ENCODE results near the gene AKR1A1.

The AKR1A1 gene

DNA sequence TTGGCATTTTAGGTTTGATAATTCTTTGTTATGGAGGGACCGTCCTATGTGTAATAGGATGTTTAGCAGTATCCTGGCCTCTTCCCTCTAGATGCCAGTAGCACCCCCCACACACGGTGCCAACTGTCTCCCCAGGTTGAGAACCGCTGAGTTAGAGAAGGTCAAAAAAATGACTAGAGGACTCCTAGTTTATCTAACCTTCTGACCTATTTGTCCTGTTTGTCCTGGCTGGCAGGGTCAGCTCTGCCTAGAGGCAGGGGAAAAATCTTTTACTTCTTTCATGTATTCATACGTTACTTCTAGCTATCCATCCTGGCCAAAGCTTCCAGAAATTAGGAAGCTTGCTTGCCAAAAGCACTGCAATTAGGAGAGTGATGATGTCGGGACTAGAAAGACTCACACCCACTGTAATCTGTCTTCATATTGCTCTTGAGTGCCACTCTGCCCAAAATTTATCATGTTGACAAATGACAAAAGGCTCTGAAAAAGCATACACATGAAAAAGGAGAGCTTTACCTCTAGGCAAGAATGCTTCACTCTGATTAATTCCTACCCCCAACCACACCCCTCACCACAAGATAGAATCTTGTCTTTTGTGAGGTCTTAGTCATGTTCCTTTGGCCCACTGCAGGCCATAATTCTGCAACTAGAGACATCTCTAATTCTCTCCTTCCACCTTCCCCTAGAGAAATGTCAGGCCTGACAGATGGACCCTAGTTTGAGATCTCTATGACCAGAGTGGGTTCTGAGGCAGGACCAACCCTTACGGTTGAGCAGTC lies 14.4 kb upstream of the AKR1A1 start:
- Histone ChIP-seq H3K4me3 (no peak overlapping the region), H3K27me3 (no peaks in the 10 kb centered on the region), H3K4me1 (peaks cover 35 to 87% (median 52%) of the 10 kb centered on the region in 10 experiments), H3K9ac (no peak overlapping the region), H3K36me3 (no peaks in the 10 kb centered on the region), H4K20me1 (no peaks in the 10 kb centered on the region), H3K9me3 (replicated peaks in 1 of 11) (peaks cover 0 to 5% (median 0%) of the 10 kb centered on the region in 11 experiments; a peak in 1 of 22 replicates), H3K4me2 (peak overlapping the region; percentile 2 to 39 (median 21); a peak in 14 of 22 replicates), H3K27ac (no peak overlapping the region)
- TF ChIP-seq Cebpa-rat (IDR thresholded peaks at IDR 0.05) = no peak

- no peaks in the 10 kb centered on the region for H3K36me3 ChIP-seq
- peaks cover 0 to 5% (median 0%) of the 10 kb centered on the region in 11 experiments; a peak in 1 of 22 replicates for H3K9me3 ChIP-seq (replicated peaks in 1 of 11)
- H4K20me1 ChIP-seq = no peaks in the 10 kb centered on the region
- H3K27me3 ChIP-seq = no peaks in the 10 kb centered on the region
- peaks cover 42 to 87% (median 52%) of the 10 kb centered on the region in 10 experiments for H3K4me1 ChIP-seq
- no peak overlapping the region for H3K9ac ChIP-seq
- H3K4me2 ChIP-seq = peak overlapping the region in 10 of 11 experiments; percentile 3 to 39 (median 20); a peak in 12 of 22 replicates
- no peak overlapping the region for H3K4me3 ChIP-seq
- H3K27ac ChIP-seq = no peak overlapping the region
- no peak for TF ChIP-seq Cebpa-rat (IDR thresholded peaks at IDR 0.05)
These were observed 13.7 kb upstream of the AKR1A1 start for GRCh38 chr1:45536886-45537285.

DNA sequence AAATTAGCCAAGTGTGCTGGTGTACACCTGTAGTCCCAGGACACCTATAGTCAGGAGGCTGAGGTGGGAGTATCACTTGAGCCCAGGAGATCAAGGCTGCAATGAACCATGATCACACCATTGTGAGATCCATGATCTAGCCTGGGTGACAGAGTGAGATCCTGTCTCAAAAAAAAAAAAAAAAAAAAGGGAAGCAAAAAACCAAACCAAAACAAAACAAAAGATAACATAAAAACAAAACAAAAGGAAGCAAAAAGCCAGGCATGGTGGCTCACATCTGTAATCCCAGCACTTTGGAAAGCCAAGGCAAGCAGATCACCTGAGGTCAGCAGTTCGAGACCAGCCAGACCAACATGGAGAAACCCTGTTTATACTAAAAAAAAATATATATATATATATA lies 9.4 kb upstream of the AKR1A1 start:
- Histone ChIP-seq H3K4me2 (peak overlapping the region; percentile 84 to 100 (median 94)), H3K9me3 (replicated peaks in 1 of 11) (peaks cover 0 to 5% (median 0%) of the 10 kb centered on the region in 11 experiments; a peak in 1 of 22 replicates), H3K27ac (peak overlapping the region; percentile 88 to 97 (median 94)), H3K4me3 (peak overlapping the region in 2 of 10 experiments; percentile 14 to 24; a peak in 2 of 20 replicates), H3K4me1 (peaks cover 77 to 97% (median 85%) of the 10 kb centered on the region in 10 experiments), H3K27me3 (no peaks in the 10 kb centered on the region), H3K9ac (peak overlapping the region; percentile 74 to 83 (median 80); a peak in 19 of 22 replicates), H4K20me1 (no peaks in the 10 kb centered on the region; a peak in 1 of 22 replicates), H3K36me3 (no peaks in the 10 kb centered on the region)
- no peak for TF ChIP-seq Cebpa-rat (IDR thresholded peaks at IDR 0.05)

DNA sequence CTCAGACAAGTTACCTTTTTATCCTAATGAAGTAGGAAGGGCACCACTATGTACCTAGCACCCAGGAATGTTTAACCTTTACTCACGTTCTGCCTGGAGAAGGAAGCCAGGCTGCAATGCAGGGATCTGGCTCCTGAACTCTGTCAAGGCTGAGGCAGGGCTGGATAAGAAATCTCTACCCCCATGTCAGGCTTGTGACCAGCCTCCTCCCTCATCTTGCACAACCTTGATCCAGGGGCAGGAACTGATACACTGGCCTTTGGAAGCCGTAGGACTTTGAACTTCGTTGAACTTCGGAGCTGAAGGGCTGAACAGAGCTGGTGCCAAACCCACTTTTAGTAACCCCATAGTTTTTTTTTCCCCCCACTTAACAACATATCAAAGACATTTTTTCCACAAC lies 8.0 kb upstream of the AKR1A1 start:
- Histone ChIP-seq H3K9ac (peak overlapping the region; percentile 74 to 83 (median 80)), H3K27me3 (no peaks in the 10 kb centered on the region), H3K36me3 (no peaks in the 10 kb centered on the region), H4K20me1 (no peaks in the 10 kb centered on the region; a peak in 1 of 22 replicates), H3K9me3 (replicated peaks in 1 of 11) (peaks cover 0 to 5% (median 0%) of the 10 kb centered on the region in 11 experiments; a peak in 1 of 22 replicates), H3K4me3 (peak overlapping the region in 6 of 10 experiments; percentile 21 to 54 (median 36); a peak in 9 of 20 replicates), H3K4me2 (peak overlapping the region; percentile 84 to 100 (median 94)), H3K27ac (peak overlapping the region; percentile 88 to 97 (median 94)), H3K4me1 (peaks cover 82 to 97% (median 87%) of the 10 kb centered on the region in 10 experiments)
- TF ChIP-seq Cebpa-rat (IDR thresholded peaks at IDR 0.05) = peak in 10 of 11 experiments; percentile 29 to 79 (median 60); a peak in 13 of 22 replicates

GRCh38 chr1:45543581-45544417 lies 6.8 kb upstream of the AKR1A1 start:
- peak overlapping the region; percentile 74 to 83 (median 80); a peak in 21 of 22 replicates for H3K9ac ChIP-seq
- H3K9me3 ChIP-seq (replicated peaks in 1 of 11) = peaks cover 0 to 5% (median 0%) of the 10 kb centered on the region in 11 experiments; a peak in 1 of 22 replicates
- TF ChIP-seq Cebpa-rat (IDR thresholded peaks at IDR 0.05) = peak in 10 of 11 experiments; percentile 52 to 99 (median 92); a peak in 19 of 22 replicates
- H4K20me1 ChIP-seq = no peaks in the 10 kb centered on the region; a peak in 1 of 22 replicates
- H3K4me3 ChIP-seq = peak overlapping the region; percentile 22 to 60 (median 48); a peak in 17 of 20 replicates
- H3K36me3 ChIP-seq = no peaks in the 10 kb centered on the region
- no peaks in the 10 kb centered on the region for H3K27me3 ChIP-seq
- peak overlapping the region; percentile 88 to 97 (median 94) for H3K27ac ChIP-seq
- peaks cover 84 to 94% (median 88%) of the 10 kb centered on the region in 10 experiments for H3K4me1 ChIP-seq
- peak overlapping the region; percentile 84 to 100 (median 94) for H3K4me2 ChIP-seq

- H4K20me1 ChIP-seq = no peaks in the 10 kb centered on the region; a peak in 1 of 22 replicates
- TF ChIP-seq Cebpa-rat (IDR thresholded peaks at IDR 0.05) = no peak
- no peaks in the 10 kb centered on the region for H3K27me3 ChIP-seq
- H3K4me2 ChIP-seq = peak overlapping the region; percentile 84 to 100 (median 94)
- H3K9ac ChIP-seq = peak overlapping the region in 10 of 11 experiments; percentile 58 to 83 (median 78); a peak in 21 of 22 replicates
- no peaks in the 10 kb centered on the region for H3K36me3 ChIP-seq
- peaks cover 80 to 95% (median 86%) of the 10 kb centered on the region in 10 experiments for H3K4me1 ChIP-seq
- peak overlapping the region in 9 of 10 experiments; percentile 22 to 60 (median 48); a peak in 16 of 20 replicates for H3K4me3 ChIP-seq
- H3K9me3 ChIP-seq (replicated peaks in 1 of 11) = peaks cover 0 to 5% (median 0%) of the 10 kb centered on the region in 11 experiments; a peak in 1 of 22 replicates
- H3K27ac ChIP-seq = peak overlapping the region; percentile 54 to 97 (median 94); a peak in 21 of 22 replicates
These were observed 6.1 kb upstream of the AKR1A1 start for GRCh38 chr1:45544530-45544929.

- H3K27ac ChIP-seq = peak overlapping the region; percentile 54 to 97 (median 94); a peak in 21 of 22 replicates
- peak overlapping the region; percentile 84 to 100 (median 94) for H3K4me2 ChIP-seq
- H3K9ac ChIP-seq = peak overlapping the region; percentile 44 to 83 (median 77); a peak in 21 of 22 replicates
These were observed 5.6 kb upstream of the AKR1A1 start for GRCh38 chr1:45545019-45545493.

More at GRCh38 chr1:45545019-45545493, 5.6 kb upstream of the AKR1A1 start:
- Histone ChIP-seq H3K9me3 (replicated peaks in 1 of 11) (peaks cover 0 to 3% (median 0%) of the 10 kb centered on the region in 11 experiments; a peak in 1 of 22 replicates), H3K27me3 (no peaks in the 10 kb centered on the region), H3K36me3 (no peaks in the 10 kb centered on the region), H3K4me3 (peak overlapping the region in 9 of 10 experiments; percentile 8 to 60 (median 40); a peak in 14 of 20 replicates), H3K4me1 (peaks cover 79 to 95% (median 88%) of the 10 kb centered on the region in 10 experiments), H4K20me1 (no peaks in the 10 kb centered on the region; a peak in 1 of 22 replicates)
- TF ChIP-seq Cebpa-rat (IDR thresholded peaks at IDR 0.05) = no peak
